Body of pancreas (tissue), 4 donors: ENCODE data around the gene SPATA17. TPM values are rescaled to one million over a fixed set of nuclear protein-coding genes. Genes with fewer than 3 reads are reported as not detected.
A peak's percentile ranks its signal among the peaks of the same experiment; 100 is the strongest.

ENCODE experiments used
- ATAC-seq: fragments of 150-250 bp; one replicate; pipeline ENCODE4 v1.9.1; 2016
- DNase-seq, 4 donors: peaks; one replicate each; pipeline ENCODE4 v3.0.0-alpha.2; 2019
- H3K27ac ChIP-seq, 4 donors: fragments of 200-600 bp; sonication (generic); 1 replicate in 3 of 4; 2 replicates in 1 of 4; pipeline versions ENCODE4 v1.5.1 to v1.6.1; 2016 to 2019; ENCODE audit warnings: mild to moderate bottlenecking in 1 of 4, mixed read lengths in 1 of 4, moderate library complexity in 1 of 4
- H3K27me3 ChIP-seq, 2 donors: fragments of 200-600 bp; sonication (generic); one replicate each; pipeline ENCODE4 v1.6.0; 2016; ENCODE audit warnings: mild to moderate bottlenecking in 1 of 2
- H3K36me3 ChIP-seq, 2 donors: fragments of 200-600 bp; sonication (generic); replicated peaks in 1 of 2; 2 replicates each; pipeline ENCODE4 v1.5.1; 2016; ENCODE audit warnings: low read depth in 2 of 2; ENCODE audit not compliant: insufficient read depth in 1 of 2
- H3K4me1 ChIP-seq: fragments of 200-600 bp; sonication (generic); one replicate; pipeline ENCODE4 v1.6.0; 2016
- H3K4me3 ChIP-seq, 2 donors: fragments of 200-600 bp; sonication (generic); 1 replicate in 1 of 2; 2 replicates in 1 of 2; pipeline ENCODE4 v1.5.1; 2016 to 2019
- H3K9me3 ChIP-seq, 3 donors: fragments of 200-600 bp; sonication (generic); 1 replicate in 2 of 3; 2 replicates in 1 of 3; pipeline ENCODE4 v1.5.1; 2016
- CTCF ChIP-seq, 7 experiments: fragments of 450-650 bp in 4 of 7; fragments of 200-600 bp in 3 of 7; sonication (generic) in 3 of 7; IDR thresholded peaks; one replicate each; pipeline ENCODE4 v1.5.1; 2016 to 2019; ENCODE audit warnings: antibody characterized with exemption in 7 of 7
- POLR2A ChIP-seq, 3 donors: fragments of 450-650 bp; IDR thresholded peaks; one replicate each; pipeline ENCODE4 v1.6.1; 2016; ENCODE audit warnings: antibody characterized with exemption in 3 of 3, mild to moderate bottlenecking in 2 of 3
- WGBS, 2 donors: methylation state at CpG; one replicate each; pipeline ENCODE4 v1.1.5; 2017; 5-methylcytosine and 5-hydroxymethylcytosine counted together
- intact Hi-C: fragments of 100-400 bp; cut with DNase I; formaldehyde crosslinking; loops from one replicate; pipeline ENCODE4 v1.15.1; 2023
- total RNA-seq, 2 donors: library from RNA; depleted of rRNA; stranded (reverse); fragments of >200 nt; gene quantifications; one replicate each; pipeline ENCODE4 v1.1.0, GENCODE V29; 2016

The SPATA17 gene
- total RNA-seq, 2 donors from 2014 or later: 0.52 to 2.6 TPM

- H3K27ac ChIP-seq: no peak overlapping the region
- intact Hi-C loops: no loop called here
- H3K27me3 ChIP-seq: no peaks in the 10 kb centered on the region
- no peaks in the 10 kb centered on the region for H3K9me3 ChIP-seq
- H3K4me1 ChIP-seq: no peaks in the 10 kb centered on the region
- ATAC-seq (no peak), DNase-seq (no peak)
- WGBS, 2 donors: 58 to 63% methylated on average over 3 of the region's 3 CpGs
- H3K4me3 ChIP-seq: no peak overlapping the region
- no peak for TF ChIP-seq POLR2A (IDR thresholded peaks at IDR 0.05)
- TF ChIP-seq CTCF (IDR thresholded peaks at IDR 0.05): no peak
- no peaks in the 10 kb centered on the region for H3K36me3 ChIP-seq
Measured at GRCh38 chr1:217734973-217735372, 103.8 kb downstream of the SPATA17 start.

GRCh38 chr1:217747156-217747769, 116.1 kb downstream of the SPATA17 start:
- TF ChIP-seq CTCF (IDR thresholded peaks at IDR 0.05): peak in 6 of 7 experiments; percentile 53 to 80 (median 58)
- TF ChIP-seq POLR2A (IDR thresholded peaks at IDR 0.05): no peak
- WGBS, 2 donors: 66 to 68% methylated on average over 2 of the region's 2 CpGs

DNA sequence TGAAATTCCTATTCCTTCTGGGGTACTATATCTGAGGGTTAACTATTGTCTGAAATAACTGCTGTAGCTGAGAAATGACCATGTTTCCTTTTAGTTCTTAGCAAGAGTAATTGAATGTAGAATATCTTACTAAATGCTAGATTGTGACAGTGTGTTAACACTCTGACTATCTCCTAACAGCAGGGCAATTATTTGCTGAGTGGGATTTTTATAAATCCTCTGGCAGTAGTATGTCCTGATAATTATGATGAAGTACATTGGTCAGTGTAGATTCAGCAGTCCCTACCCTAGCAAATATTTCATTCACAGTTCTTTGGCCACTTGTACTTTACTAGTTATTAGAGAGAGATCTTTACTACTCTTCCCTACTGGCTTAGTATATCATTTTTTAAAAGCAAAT, 138.6 kb downstream of the SPATA17 start:
- DNase-seq (no peak), ATAC-seq (no peak)
- Histone ChIP-seq H3K4me3 (no peak overlapping the region), H3K4me1 (no peaks in the 10 kb centered on the region), H3K27me3 (no peaks in the 10 kb centered on the region), H3K9me3 (no peaks in the 10 kb centered on the region), H3K36me3 (no peaks in the 10 kb centered on the region), H3K27ac (no peak overlapping the region)
- TF ChIP-seq CTCF (IDR thresholded peaks at IDR 0.05) (no peak), POLR2A (IDR thresholded peaks at IDR 0.05) (no peak)
- intact Hi-C loops: no loop called here

More at GRCh38 chr1:217747156-217747769, 116.1 kb downstream of the SPATA17 start:
- Histone ChIP-seq H3K27ac (no peak overlapping the region), H3K27me3 (no peaks in the 10 kb centered on the region), H3K4me1 (no peaks in the 10 kb centered on the region), H3K36me3 (no peaks in the 10 kb centered on the region), H3K4me3 (no peak overlapping the region), H3K9me3 (no peaks in the 10 kb centered on the region)
- ATAC-seq (no peak), DNase-seq (no peak)
- intact Hi-C loops: no loop called here

DNA sequence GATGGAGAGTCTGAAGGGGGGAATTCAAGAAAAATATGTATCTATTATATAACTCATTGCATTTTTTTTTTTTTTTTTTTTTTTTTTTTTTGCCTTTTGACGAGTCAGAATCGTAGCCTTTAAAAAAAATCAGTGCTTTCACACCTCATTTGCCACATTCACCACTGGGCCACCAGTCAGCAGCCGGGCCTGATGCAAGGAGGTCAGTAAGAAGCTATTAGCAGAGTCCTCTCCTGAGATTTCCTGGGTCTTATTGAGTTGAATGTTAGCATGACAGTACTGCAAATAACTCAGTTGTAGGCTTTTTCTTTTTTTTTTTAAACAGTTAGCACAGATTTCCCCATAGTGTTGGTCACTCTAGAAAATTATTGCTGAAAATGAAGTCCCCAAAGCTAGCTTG, 139.8 kb downstream of the SPATA17 start:
- intact Hi-C loops: no loop called here
- no peaks in the 10 kb centered on the region for H3K36me3 ChIP-seq
- TF ChIP-seq POLR2A (IDR thresholded peaks at IDR 0.05) (no peak), CTCF (IDR thresholded peaks at IDR 0.05) (no peak)
- DNase-seq (no peak), ATAC-seq (no peak)
- 77 to 84% methylated on average over 3 of the region's 3 CpGs for WGBS, 2 donors
- no peak overlapping the region for H3K4me3 ChIP-seq
- H3K27me3 ChIP-seq: no peaks in the 10 kb centered on the region
- H3K9me3 ChIP-seq: no peaks in the 10 kb centered on the region
- H3K27ac ChIP-seq: no peak overlapping the region
- H3K4me1 ChIP-seq: no peaks in the 10 kb centered on the region

GRCh38 chr1:217776693-217777092, 145.5 kb downstream of the SPATA17 start:
- DNase-seq (no peak), ATAC-seq (no peak)
- intact Hi-C loops: no loop called here
- Histone ChIP-seq H3K4me3 (no peak overlapping the region), H3K9me3 (no peaks in the 10 kb centered on the region), H3K36me3 (no peaks in the 10 kb centered on the region), H3K27me3 (no peaks in the 10 kb centered on the region), H3K4me1 (no peaks in the 10 kb centered on the region), H3K27ac (no peak overlapping the region)
- TF ChIP-seq POLR2A (IDR thresholded peaks at IDR 0.05): no peak
- TF ChIP-seq CTCF (IDR thresholded peaks at IDR 0.05): no peak
- 80 to 95% methylated on average over 5 of the region's 5 CpGs for WGBS, 2 donors
